ENCODE data around the gene TJP1.

DNA sequence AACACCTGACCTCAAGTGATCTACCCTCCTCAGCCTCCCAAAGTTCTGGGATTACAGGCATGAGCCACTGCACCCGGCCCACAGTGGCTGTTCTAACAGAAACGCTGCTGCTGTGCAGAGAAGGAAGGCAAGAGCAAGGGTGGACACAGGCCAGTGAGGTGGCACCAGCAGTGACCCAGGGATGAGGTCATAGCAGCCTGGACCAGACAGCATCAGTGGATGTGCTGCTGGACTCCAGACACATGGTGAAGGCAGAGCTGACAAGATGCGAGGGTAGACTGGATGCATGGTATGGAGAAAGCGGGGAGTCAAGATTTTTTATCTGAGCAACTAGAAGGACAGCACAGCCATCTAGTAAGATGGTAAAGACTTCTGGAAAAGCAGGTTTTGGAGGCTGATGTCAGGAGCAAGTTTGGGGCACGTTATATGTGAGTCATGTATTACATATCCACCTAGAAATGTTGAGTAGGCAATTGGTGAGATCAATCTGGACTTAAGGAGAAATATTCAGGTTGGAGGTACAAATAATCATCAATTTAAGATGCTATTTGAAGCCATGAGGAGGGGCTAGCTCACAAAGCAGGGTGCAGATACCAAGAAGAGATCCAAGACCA is 22.1 kb upstream of the TJP1 start:
- TF ChIP-seq, protein P1, sequence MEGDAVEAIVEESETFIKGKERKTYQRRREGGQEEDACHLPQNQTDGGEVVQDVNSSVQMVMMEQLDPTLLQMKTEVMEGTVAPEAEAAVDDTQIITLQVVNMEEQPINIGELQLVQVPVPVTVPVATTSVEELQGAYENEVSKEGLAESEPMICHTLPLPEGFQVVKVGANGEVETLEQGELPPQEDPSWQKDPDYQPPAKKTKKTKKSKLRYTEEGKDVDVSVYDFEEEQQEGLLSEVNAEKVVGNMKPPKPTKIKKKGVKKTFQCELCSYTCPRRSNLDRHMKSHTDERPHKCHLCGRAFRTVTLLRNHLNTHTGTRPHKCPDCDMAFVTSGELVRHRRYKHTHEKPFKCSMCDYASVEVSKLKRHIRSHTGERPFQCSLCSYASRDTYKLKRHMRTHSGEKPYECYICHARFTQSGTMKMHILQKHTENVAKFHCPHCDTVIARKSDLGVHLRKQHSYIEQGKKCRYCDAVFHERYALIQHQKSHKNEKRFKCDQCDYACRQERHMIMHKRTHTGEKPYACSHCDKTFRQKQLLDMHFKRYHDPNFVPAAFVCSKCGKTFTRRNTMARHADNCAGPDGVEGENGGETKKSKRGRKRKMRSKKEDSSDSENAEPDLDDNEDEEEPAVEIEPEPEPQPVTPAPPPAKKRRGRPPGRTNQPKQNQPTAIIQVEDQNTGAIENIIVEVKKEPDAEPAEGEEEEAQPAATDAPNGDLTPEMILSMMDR (optimal IDR thresholded peaks at IDR 0.05 in 1 of 3, IDR thresholded peaks at IDR 0.05 in 1 of 3, conservative IDR thresholded peaks at IDR 0.05 in 1 of 3; ENCODE audit: extremely low read depth in 1 of 3, insufficient read depth in 2 of 3, low read length in 3 of 3) = no peak
- no peak for TF ChIP-seq EZH2 (IDR thresholded peaks at IDR 0.05; ENCODE audit: low read length)
